HG03280 (cell line): ENCODE measurements around the gene SLC22A23.

ENCODE experiments used
- ATAC-seq: cut with Tn5 transposase; IDR thresholded peaks from one replicate; pipeline ENCODE4 v1.9.1; 2021; ENCODE audit warnings: mild to moderate bottlenecking, moderate library complexity; ENCODE audit not compliant: unreplicated experiment

SLC22A23 gene

GRCh38 chr6:3456898-3457709 is at the start of gene SLC22A23:
Gene SLC22A23, minus strand, starts transcription at chr6:3457050. Its CDS starts 491 bp downstream, at chr6:3456559.
- peak; percentile 37 for ATAC-seq

DNA sequence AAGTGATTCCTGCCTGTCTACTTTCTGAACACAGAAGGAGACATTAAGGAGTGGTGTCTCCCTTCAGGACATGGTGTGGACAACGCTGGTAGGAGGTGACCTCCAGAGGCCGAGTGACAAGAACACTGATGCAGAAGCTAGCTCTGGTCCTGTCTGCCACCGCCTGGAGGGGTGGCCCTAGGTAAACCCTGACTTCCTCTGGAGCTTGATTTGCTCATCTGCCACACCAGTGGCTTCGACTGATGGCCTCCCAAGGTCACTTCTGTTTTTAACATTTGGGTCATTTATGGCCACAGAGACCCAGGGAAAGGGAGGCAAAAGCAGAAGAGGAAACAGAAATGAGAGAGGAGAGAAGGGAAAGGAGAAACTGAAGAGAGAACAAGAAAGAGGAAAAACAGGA is 49.4 kb upstream of the SLC22A23 start:
- no peak for ATAC-seq

DNA sequence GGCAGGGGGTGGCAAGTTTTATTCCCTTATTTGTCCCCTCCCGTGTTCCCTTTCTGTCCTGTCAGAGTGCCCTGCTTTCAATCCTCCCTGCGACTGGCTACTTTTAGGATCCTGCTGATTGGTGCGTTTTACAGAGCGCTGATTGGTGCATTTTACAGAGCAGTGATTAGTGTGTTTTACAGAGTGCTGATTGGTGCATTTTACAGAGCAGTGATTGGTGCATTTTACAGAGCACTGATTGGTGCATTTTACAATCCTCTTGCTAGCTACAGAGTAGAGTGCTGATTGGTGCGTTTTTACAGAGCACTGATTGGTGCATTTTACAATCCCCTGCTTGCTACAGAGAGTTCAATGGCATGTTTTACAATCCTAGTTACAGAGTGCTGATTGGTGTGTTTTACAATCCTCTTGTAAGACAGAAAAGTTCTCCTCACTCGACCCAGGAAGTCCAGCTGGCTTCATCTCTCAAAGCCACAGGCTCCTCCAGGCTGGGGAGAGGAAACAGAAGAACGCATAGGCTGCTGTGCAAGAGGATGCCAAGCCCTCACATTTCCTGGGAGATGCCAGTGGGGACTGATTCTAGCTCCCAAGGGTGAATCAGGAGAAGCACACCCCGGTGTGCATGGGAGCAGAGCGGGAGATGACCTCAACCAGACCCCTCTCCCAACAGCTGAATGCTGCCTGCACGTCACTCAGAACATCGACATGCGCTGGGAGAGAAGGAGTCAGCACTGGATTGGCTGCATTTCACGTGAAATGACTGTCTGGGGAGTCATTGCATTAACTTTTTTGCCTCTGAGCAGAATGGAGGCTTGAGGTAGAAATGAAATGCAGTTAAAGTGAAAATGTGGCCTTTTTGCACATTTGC is 48.3 kb upstream of the SLC22A23 start:
- ATAC-seq: no peak

- no peak for ATAC-seq
These were observed 47.5 kb upstream of the SLC22A23 start for GRCh38 chr6:3504354-3504753.

DNA sequence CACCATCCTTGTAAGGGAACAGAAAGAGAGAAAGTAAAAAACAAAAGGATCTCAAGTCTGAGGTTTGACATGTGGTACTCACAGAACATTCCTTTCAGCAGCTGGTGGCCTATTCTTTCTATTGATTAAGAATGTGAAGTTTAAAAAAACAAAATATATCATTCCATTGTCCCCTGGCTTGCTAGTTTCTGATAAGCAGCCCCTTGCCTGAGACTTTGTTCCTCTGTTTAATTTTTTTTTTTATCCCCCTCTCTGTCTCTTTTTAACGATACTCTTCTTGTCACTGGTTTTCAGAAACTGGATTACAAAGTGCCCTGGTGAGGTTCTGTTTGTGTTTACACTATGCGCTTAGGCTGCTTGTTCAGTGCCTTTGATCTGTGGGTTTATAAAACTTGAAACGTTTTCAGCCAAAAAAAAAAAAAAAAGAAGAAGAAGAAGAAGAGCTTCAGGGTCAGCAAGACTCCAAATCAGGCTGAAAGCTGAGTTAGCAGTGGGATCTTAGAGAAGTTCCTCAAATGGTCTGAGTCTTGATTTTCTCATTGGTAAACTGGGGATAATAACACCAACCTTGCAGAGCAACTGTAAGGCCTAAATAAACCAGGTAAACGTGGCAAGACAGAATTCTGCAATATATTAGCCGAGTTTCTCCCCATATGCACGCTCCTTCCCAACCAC is 45.1 kb upstream of the SLC22A23 start:
- no peak for ATAC-seq

GRCh38 chr6:3500262-3501014 is 43.6 kb upstream of the SLC22A23 start:
- ATAC-seq: no peak

DNA sequence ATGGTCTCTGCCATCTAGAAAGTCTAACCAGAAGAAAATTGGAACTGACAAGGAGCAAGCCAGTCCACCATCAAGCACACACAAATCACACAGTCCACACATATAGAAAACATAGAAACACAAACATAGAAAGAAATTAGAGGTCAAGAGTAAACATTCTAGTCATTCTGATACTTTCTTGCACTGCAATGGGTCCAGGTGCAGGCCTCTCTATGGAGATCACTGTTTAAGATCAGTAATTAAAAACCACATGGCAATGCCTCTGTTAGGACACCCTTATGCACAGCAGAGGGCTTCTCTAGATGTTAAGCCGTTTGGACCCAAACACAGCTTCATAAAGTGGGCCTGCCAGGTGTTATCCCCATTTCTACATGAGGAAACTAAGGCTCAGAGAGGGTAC is 42.8 kb upstream of the SLC22A23 start:
- peak; percentile 50 for ATAC-seq

DNA sequence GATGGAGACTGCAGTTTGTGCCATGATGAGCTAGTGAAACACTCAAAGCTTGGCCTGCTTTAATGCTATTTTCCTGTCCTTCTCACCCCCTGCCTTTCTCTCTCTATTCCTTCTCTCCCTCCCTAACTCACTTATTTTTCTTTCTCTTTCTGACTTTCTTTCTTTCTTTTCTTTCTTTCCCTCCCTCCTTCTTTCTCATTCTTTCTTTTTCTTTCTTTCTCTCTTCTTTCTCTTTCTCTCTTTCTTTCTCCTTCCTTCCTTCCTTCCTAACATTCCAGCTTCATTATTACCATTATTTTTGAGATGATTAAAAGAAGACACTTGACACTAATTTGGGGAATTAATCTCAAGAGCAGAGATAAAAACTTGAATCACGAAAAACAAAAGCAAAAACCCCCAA is 39.5 kb upstream of the SLC22A23 start:
- no peak for ATAC-seq

DNA sequence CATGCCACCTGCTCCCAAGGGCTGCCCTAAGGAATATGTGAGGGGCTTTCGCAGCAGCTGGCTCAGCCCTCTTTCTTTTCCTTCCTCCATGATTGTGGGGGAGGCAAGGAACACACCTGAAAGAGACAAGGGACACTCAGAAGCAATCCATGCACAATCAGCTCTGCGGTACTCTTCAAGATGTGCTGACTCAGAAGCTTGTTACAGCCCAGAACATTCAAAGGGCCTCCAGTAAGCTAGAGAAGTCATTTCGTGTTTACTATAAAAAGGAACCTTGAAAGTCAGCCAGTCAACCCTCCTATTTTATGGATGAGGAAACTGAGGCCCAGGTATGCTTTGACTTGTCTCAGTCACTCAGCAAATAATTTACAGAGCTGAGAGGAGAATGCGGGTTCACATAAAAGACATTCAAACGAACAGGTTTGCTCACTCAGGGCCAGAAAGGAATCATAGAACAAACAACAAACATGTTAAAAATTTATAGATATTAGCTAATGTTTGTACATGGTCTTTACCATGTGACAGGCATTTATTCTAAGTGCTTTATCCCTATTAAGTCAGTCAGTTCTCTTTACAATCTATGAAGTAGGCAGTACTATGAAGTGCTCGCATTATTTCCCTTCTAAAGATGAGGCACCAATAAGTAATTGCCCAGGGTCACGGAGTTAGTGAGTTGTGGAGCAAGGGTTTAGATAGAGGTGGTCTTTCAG is 37.7 kb upstream of the SLC22A23 start:
- ATAC-seq: no peak

GRCh38 chr6:3490625-3490980 is 33.8 kb upstream of the SLC22A23 start:
- ATAC-seq: no peak

DNA sequence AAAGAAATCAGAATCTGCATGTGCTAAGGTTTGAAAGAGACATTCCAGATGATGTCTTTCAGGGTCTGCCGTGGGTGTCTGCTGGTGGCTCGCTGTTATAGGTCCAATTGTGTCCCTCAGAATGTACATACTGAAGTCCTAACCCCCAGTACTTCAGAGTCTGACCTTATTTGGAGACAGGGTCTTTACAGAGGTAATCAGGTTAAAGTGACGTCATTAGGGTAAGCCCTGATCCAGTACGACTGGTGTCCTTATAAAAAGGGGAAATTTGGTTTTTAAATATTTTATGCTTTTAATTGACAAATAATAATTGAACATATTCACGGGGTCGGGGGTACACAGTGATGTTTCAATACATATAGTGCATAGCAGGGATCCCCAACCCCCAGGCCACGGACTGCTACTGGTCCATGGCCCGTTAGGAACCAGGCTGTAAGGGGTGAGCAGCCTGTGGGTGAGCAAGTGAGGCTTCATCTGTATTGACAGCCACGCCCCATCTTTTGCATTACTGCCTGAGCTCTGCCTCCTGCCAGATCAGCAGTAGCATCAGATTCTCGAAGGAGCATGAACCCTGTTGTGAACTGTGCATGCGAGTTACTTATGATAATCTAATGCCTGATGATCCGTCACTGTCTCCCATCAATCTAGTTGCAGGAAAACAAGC is 33.2 kb upstream of the SLC22A23 start:
- no peak for ATAC-seq

DNA sequence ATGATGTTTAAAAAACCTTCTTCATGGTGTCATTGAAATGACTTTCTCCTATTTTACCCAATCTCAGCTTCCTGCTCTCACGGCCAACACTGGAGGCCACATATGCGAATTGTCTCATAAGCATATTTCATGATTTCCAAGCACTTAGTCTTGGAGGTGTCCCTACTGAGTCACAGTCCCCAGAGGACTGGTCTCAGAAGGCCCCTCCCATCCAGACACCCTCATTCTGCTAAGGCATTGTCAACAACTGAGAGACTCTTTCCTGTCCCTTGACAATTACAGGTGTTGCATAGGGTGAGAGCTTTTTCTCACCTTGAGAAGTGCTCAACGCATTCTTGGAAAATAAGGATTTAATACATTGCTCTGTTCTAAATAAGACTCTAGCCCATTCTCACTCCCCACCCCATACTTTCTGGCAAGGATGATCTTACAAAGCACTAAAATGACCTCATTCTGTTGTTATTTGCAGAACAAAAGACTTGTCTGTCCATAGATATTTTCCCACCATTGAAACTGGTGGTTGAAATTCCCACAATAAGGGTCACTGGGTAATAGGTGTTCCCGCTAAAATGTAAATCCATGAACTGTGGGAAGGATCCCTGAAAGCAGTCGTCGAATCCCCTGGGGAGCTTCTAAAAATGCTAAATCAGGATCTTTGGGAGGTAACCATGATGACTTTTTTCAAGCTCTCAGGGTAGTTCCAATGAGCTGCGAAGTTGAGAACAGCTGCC is 32.3 kb upstream of the SLC22A23 start:
- no peak for ATAC-seq

DNA sequence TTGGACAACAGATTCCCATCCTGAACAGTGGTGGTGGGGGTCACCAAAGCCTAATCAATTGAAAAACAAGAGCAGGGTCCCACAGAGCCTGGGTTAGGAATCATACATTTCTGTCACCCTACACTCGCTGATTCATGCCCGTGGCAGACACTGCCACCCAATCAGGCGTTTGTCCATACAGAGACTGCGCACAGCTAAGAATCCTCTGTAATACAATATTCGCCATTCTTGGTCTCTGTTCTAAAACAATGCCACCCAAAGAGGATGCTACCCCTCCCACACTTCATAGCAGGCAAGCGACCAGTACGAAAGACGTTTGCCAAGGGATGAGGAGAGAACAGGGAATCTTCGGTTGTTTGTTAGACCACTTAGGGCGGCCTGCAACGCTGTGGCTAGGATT is 28.1 kb upstream of the SLC22A23 start:
- no peak for ATAC-seq

GRCh38 chr6:3484192-3484591 is 27.3 kb upstream of the SLC22A23 start:
- no peak for ATAC-seq

GRCh38 chr6:3483675-3484074 is 26.8 kb upstream of the SLC22A23 start:
- ATAC-seq: no peak

DNA sequence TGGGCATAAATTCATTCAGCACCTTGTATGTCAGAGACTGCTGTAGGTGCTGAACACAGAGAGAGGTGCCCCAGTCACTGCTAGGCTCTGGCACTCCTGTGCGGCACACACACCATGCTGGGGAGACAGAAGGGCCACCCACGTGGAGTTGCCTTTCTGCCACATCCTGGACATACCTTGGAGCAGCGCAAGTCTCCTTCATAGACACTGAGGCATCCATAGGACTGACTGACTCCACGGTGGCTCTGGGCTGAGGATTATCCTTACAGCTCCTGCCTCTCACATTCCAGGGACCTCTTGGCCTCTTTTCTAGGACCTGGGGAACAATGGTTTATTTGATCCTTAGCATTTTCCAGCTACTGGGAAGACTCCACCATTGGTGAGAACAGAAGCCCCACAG is 26.0 kb upstream of the SLC22A23 start:
- ATAC-seq: no peak

DNA sequence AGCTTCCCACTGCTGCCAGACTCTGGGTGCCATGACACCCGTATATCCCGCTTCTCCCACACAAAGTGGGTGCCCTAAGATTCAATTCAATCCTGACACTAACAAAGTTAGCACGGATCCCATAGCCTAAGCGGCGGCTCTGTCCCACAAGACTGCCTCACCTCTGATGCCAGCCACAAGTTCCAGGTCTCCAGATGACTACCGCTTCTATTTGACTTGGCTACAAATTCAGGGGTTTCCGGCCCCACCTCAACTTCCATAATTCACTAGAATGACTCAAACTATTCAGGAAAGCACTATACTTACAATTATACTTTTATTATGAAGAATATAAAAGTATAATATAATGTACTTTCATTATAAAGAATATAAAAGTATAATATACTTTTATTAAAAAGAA is 24.8 kb upstream of the SLC22A23 start:
- ATAC-seq: no peak

DNA sequence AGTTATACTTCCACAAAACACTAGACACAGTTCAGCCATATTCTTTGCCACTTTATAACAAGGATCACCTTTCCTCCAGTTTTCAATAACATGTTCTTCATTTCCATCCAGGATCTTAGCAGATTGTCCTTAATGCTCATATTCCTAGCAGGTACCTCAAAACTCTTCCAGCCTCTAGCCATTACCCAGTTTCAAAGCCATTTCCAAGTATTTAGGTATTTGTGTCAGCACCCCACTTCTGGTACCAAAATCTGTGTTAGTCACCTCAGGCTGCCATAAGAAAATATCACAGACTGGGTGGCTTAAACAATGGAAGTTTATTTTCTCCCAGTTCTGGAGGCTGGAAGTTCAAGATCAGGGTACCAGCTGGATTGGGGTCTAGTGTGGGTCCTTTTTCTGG is 23.2 kb upstream of the SLC22A23 start:
- ATAC-seq: no peak

DNA sequence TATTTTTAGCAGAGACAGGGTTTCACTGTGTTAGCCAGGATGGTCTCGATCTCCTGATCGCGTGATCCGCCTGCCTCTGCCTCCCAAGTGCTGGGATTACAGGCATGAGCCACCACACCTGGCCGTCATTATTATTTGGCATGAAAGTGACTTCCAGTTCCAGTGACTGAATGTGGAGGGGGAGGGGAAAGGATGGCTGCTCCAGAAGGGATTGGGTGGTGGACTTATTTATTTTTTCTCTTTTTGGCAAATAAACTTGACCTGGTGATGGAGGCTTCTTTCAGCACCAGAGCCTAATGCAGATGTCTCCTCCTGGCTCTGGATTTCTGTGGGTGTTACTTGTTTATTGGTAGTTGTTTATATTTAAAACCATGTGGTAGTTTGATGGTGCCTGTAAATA is 16.9 kb upstream of the SLC22A23 start:
- ATAC-seq: no peak
